Measurements from ENCODE around the gene CCDC74B.
"Not testable (repeated sequence)": the region's sequence is repeated elsewhere in the genome, so short reads cannot be mapped to it uniquely, and the experiment has no call there.

DNA sequence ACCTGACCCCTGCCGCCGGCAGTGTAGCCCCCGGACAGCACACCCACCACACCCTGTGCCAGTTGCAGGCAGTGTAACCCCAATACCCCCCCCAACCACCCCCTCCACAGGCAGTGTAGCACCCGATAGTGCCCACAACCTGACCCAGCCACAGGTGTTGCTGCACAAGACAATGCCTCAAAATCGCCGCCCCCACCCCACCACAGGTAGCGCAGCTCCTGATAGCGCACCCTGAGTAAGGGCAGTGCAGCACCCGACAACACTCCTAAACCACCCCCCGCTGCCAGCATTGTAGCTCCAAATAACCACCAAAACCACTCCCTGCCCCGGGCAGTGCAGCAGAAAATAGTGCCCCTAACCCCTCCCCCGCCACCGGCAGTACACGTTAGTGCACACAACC is 16.4 kb downstream of the CCDC74B start:
- TF ChIP-seq SP1 (IDR thresholded peaks at IDR 0.05); BHLHE40 (IDR thresholded peaks at IDR 0.05; ENCODE audit: borderline replicate concordance); FOXM1 (IDR thresholded peaks at IDR 0.05; ENCODE audit: borderline replicate concordance); CTBP1 (IDR thresholded peaks at IDR 0.05; ENCODE audit: borderline replicate concordance); NFRKB (IDR thresholded peaks at IDR 0.05); SUZ12 (IDR thresholded peaks at IDR 0.05); LEF1 (IDR thresholded peaks at IDR 0.05; ENCODE audit: borderline replicate concordance); FOXA1 (IDR thresholded peaks at IDR 0.05); L3MBTL2 (conservative IDR thresholded peaks at IDR 0.05); TARDBP (IDR thresholded peaks at IDR 0.05); FOXK2 (IDR thresholded peaks at IDR 0.05); ARNT (IDR thresholded peaks at IDR 0.05): not testable (repeated sequence)
- TF ChIP-seq, protein P1, sequence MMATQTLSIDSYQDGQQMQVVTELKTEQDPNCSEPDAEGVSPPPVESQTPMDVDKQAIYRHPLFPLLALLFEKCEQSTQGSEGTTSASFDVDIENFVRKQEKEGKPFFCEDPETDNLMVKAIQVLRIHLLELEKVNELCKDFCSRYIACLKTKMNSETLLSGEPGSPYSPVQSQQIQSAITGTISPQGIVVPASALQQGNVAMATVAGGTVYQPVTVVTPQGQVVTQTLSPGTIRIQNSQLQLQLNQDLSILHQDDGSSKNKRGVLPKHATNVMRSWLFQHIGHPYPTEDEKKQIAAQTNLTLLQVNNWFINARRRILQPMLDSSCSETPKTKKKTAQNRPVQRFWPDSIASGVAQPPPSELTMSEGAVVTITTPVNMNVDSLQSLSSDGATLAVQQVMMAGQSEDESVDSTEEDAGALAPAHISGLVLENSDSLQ (IDR thresholded peaks at IDR 0.05) = not testable (repeated sequence)
